SHP77 treated with DMSO at 0.1 percent for 48 hours (cell line): ENCODE measurements around the gene FRS3.
"Not testable (repeated sequence)": the region's sequence is repeated elsewhere in the genome, so short reads cannot be mapped to it uniquely, and the experiment has no call there.

Source experiments
- DNase-seq: peaks from one replicate; lab custom pipeline; 2025; lab: John Stamatoyannopoulos, UW

Gene FRS3

GRCh38 chr6:41769376-41769775 is 10.3 kb downstream of the FRS3 start:
- no peak for DNase-seq

GRCh38 chr6:41768545-41769308 is 11.0 kb downstream of the FRS3 start:
- no peak for DNase-seq

DNA sequence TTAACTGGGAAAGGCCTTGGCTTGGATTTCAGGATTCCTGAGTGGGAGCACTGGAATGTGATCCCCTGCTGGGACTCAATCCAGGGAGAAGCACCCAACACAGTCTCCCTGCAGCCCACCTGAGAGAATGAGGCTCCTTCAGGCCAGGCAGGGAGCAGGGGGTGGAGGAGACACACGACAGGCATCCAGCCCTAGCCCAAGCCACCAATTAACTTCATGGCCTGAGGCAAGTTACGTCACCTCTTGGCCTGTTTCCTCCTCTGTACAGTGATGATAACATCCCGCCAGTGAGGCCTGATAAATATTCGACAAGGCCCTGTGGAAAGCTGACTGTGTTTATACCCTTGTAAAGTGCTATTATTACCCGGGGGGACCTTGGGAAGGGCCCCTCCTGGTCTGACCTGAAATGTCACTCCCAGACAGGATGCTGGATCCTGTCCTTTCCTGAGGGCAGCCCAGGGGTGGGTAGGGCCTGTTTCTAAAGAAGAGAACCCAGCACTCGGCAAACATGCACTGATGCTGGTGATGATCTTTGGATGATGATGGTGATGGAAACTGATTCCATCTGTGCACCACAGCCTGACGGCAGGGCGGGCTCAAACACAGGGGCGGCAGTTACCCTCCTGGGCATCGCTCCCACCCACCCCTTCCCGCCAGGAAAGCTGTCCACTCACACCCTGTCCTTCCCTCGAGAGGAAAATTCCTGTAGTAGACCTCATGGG is 12.4 kb downstream of the FRS3 start:
- DNase-seq = no peak

DNA sequence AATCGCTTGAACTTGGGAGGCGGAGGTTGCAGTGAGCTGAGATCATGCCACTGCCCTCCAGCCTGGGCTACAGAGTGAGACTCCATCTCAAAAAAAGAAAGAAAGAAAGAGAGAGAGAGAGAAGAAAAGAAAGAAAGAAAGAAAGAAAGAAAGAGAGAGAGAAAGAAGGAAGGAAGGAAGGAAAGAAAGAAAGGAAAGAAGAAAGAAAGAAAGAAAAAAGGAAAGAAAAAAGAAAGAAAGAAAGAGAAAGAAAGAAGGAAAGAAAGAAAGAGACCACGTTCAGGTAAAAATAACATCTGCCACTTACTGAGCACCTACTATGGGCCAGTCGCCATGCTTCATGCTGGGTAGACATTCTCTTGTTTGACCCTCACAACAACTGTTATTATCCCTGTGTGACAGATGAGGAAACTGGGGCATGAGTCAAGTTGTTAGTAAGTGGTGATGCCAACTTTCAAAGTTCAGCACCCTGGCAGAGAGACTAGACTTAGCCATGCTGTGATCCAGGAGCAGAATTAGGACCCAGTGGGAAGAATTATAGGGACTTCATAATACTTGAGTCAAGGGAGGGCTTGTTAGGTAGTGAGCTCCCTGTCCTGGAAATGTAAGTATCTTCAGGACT is 13.5 kb downstream of the FRS3 start:
- DNase-seq = not testable (repeated sequence)

DNA sequence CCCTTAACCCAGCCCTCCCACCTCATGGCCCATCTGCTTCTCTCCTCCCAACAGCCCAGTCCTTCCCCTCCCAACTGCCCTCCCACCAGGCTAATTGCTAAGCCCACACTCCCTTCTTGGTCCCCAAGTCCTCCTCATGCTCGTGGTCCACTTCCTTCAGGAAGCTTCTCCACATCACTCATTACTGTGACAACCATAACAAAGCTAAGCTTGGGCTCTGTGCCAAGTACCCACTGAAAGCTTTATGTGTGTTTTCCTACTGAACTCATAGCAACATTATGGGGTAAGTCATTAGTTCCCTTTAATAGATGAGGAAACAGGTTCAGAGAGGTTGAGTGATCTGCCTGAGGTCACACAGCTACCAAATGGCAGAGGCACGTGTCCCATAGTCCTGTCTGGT is 16.2 kb downstream of the FRS3 start:
- DNase-seq = no peak

DNA sequence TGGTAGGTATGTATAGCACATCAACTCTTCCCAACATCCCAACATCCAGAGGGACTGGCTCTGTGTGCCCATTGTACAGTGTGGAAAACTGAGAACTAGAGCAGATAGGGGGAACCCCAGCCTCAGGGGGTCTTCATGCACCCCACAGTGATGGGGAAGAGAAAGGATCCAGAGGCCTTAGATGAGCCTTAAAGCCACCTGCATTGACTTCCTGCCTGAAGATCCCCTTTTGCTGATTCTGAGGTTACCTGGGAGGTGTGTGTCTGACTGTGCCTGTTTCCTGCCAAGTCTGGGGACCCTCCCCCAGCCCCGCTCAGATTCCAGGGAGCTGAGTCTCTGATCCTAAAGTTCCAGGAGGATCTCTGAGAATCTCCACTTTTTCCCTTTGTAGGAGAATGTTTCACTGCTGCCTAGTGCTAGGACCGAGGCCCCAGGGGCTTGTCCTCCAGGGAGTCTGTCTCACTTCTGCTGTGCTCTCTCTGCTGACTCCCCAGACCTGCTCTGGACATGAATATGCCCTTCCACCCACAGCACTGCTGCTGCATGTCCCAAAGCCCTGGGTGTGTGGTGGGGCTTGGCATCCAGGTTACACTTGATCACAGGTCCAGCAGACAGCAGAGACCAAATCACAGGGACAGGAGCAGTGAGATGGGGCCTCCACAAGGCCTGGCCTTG is 19.7 kb downstream of the FRS3 start:
- DNase-seq = no peak

DNA sequence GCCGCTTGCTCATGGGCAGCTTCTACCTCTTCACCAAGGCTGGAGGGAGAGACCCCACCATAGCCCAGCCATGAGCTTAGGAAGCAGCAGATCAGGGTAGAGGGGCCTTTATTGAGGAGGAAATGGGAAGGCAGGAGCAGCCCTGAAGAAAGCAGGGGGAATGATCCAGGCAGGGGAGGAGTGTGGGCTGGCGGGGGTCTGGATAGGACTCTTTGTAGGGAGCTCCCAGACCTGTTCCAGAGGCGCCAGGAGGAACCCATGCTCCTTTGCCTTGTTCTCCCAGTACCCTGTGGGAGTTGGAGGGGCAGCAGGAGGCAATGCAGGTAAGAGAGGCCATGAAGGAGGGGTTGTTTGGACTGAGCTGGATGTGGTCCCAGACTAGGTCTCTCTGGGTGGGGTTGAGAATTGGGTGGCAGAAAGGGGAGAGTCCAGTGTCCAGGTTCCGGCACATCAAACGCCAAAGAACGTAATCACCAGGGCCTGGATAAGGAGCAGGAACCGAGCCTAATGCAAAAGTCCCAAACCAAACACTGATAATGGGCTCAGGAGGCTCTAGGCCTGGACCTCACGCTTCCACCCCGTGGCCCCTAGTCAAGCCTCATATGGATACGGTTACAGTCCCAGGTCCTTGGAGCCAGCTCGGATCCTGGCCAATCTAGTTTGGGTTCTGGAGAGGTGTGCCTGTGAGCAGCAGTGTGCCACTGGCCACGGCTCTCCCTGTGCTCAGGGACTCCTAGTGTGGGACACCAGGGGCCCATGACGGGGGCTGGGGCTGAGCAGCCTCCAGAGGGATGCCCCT is 20.4 kb downstream of the FRS3 start:
- no peak for DNase-seq

DNA sequence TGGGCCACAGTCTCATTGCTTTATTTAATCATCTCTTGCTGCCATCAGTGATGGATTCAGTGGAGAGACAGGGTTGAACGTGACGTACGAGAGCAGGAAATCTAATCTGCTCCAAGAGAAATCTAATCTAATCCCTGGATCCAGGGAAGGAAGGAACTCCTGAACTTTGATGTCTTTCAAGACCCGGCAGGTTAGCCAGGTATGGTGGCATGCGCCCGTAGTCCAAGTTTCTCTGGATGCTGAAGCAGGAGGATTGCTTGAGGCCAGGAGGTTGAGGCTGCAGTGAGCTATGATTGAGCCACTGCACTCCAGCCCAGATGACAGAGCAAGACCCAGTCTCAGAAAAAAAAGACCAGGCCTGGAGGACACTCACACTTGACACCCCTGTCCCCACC is 21.1 kb downstream of the FRS3 start:
- DNase-seq = no peak

GRCh38 chr6:41757931-41758640 is 21.6 kb downstream of the FRS3 start:
- DNase-seq = no peak

GRCh38 chr6:41757271-41757670 is 22.4 kb downstream of the FRS3 start:
- no peak for DNase-seq

GRCh38 chr6:41756354-41756753 is 23.3 kb downstream of the FRS3 start:
- no peak for DNase-seq

DNA sequence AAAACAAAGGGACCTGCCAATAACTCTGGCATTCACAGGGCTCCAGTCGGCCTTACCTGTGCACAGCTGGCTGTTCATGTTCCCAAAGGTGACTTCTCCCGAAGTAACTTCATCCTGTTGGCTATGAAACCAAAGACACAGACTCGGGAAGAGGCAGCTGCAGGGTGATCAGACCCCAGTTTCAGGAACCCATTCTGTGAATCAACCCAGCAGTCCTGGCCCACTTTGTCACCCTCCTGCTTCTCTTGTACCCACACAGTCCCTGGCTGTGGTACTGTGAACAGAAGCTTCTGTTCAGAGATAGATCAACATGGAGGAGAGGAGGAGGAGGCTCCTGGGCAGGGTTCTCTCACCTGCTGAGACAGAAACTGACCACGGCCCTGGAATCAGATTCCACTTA is 23.8 kb downstream of the FRS3 start:
- no peak for DNase-seq

- DNase-seq = no peak
Observed at GRCh38 chr6:41750374-41750773, 29.3 kb downstream of the FRS3 start.

DNA sequence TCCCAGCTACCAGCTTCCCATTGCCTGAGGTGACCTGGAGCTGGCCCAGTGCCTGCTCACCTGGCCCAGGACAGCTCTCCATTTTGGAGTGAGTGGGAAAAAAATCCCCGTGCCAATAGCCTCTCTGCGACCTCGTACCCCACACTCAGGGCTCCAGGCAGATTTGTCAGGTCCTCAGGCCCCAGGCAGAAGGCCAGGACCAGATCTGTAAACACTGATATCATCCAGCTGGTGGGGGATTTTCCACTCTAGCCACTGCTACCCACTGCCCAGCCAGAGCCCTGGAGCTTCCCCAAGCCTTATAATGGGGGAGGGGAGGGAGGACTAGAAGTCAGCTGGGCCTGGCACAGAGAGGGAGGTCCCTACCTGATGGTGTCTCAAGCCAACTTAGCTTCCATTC is 31.2 kb downstream of the FRS3 start:
- no peak for DNase-seq

DNA sequence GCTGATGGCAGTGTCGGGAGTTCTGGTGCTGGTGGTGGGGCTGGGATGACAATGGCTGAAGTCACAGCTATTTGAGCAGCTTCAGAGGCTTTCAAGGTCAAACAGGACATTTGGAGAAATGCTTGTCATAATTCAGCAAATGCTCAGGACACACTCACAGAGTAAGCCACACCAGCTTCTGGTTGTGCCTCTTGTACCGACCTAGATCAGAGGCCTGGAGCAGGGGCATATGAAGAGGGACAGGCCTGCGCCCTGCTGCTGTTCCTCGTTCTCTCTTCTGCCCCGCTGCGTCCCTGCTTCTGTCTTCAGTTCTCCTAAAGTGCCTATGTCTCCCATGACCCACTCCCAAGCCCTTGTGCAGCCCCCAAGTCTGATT is 31.6 kb downstream of the FRS3 start:
- no peak for DNase-seq

DNA sequence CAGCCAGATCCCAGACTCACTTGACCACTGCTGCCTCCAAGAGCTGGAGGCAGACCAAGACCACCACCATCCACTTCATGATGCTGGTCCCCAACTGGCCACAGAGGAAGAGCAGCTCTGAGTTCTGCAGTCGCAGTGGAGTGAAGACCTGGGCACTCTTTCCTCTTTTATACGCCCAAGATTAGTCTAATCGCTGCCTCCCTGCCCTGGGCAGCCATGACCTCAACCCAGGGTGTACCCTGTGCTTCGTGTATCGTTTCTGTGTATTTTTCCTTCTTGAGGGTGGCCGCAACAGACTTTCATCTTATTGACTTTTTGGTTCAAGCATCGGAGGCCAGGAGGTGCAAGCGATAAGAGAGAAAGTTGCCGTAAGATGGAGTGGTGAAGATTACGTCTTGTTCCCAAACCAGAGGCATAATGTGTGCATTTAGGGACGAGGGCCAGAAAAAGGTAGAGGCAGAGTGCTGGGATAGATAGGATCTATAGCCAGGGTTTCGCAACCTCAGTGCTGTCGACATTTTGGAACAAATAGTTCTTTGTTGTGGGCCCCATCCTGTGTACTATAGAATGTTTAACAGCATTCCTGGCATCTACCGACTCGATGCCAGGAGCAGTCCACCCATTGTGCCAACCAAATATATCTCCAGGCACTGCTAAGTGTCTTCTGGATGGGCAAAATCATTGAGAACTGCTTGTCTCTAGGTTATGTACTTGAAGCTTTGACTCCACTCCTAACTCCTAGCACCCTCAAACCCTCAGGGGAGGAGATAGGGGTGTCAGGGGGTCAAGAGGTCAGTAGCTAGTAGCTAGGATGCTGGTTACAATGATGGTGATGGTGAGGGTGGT is 32.2 kb downstream of the FRS3 start, which contains the start of gene PGC:
Gene PGC (minus strand): TSS at position 142 of the 846 bp plus-strand sequence. CDS start 63 bp downstream, at position 79.
- no peak for DNase-seq

GRCh38 chr6:41746107-41746506 is 33.6 kb downstream of the FRS3 start:
- DNase-seq = no peak

- DNase-seq = no peak
Observed at GRCh38 chr6:41744236-41744787, 35.4 kb downstream of the FRS3 start.

- DNase-seq = no peak
Observed at GRCh38 chr6:41743406-41744235, 36.1 kb downstream of the FRS3 start.
